ENCODE measurements around the gene WIZ. TPM values are rescaled to one million over a fixed set of nuclear protein-coding genes. Genes with fewer than 3 reads are reported as not detected.
"Not testable (repeated sequence)": the region's sequence is repeated elsewhere in the genome, so short reads cannot be mapped to it uniquely, and the experiment has no call there.

Gene WIZ
- total and polyA plus RNA-seq, 2 experiments from 2014 or later = 8.9 to 39.5 TPM

- not testable (repeated sequence) for ATAC-seq, H3K27ac Mint-ChIP-seq
These were observed 54.5 kb downstream of the WIZ start for GRCh38 chr19:15395251-15395650.

GRCh38 chr19:15394426-15394825 lies 55.3 kb downstream of the WIZ start:
- Mint-ChIP-seq H3K27ac (no peak overlapping the region), H3K36me3 (ENCODE audit: low read depth) (peaks cover 76% of the 10 kb centered on the region), H3K27me3 (ENCODE audit: insufficient read depth, low read depth, poor library complexity) (peaks cover 1% of the 10 kb centered on the region), H3K4me1 (no peaks in the 10 kb centered on the region), H3K9me3 (no peaks in the 10 kb centered on the region; the same call in 1 of the 3 replicates), H3K4me3 (no peak overlapping the region)
- Histone ChIP-seq H3K4me3 (no peak overlapping the region), H4K20me1 (replicated peaks; ENCODE audit: insufficient read depth) (peaks cover 13% of the 10 kb centered on the region), H3K27me3 (ENCODE audit: insufficient read depth) (no peaks in the 10 kb centered on the region), H3K9me2 (ENCODE audit: insufficient read depth) (no peaks in the 10 kb centered on the region), H2AFZ (no peak overlapping the region), H3K4me1 (ENCODE audit: insufficient read depth) (no peaks in the 10 kb centered on the region), H3K27ac (ENCODE audit: low read depth) (no peak overlapping the region), H3K4me2 (no peak overlapping the region), H3K79me2 (replicated peaks; ENCODE audit: insufficient read depth) (peaks cover 47% of the 10 kb centered on the region), H3K36me3 (ENCODE audit: insufficient read depth) (peaks cover 23% of the 10 kb centered on the region), H3F3A (replicated peaks; ENCODE audit: low read depth) (0 out of 2 replicates have a peak, but pooled peaks cover 5% of the 10 kb centered on the region)
- DNase-seq (ENCODE audit: low spot score) (no peak), ATAC-seq (no peak)
- no peak for TF ChIP-seq CREB1 (CRISPR knock-in tag; IDR thresholded peaks at IDR 0.05; ENCODE audit: low read depth)
- TF ChIP-seq STAT1 (IDR thresholded peaks at IDR 0.05; ENCODE audit: unreplicated experiment) = no peak
- TF ChIP-seq NANOG (IDR thresholded peaks at IDR 0.05; ENCODE audit: borderline replicate concordance) = no peak
- no peak for TF ChIP-seq ZNF462 (CRISPR knock-in tag; IDR thresholded peaks at IDR 0.05)
- no peak for TF ChIP-seq EZH2 (IDR thresholded peaks at IDR 0.05; ENCODE audit: low read depth, unreplicated experiment)
- TF ChIP-seq CTCF (conservative IDR thresholded peaks at IDR 0.05; ENCODE audit: low read depth in 2 of 2) = no peak
- no peak for TF ChIP-seq POLR2AphosphoS5 (IDR thresholded peaks at IDR 0.05; ENCODE audit: low read depth)
- no peak for TF ChIP-seq ZNF331 (CRISPR knock-in tag; IDR thresholded peaks at IDR 0.05; ENCODE audit: low read depth)
- no peak for TF ChIP-seq ETS1 (IDR thresholded peaks at IDR 0.05)
- TF ChIP-seq JUNB (IDR thresholded peaks at IDR 0.05; ENCODE audit: unreplicated experiment) = no peak
- TF ChIP-seq ZNF114 (CRISPR knock-in tag; IDR thresholded peaks at IDR 0.05) = no peak

More at GRCh38 chr19:15395251-15395650, 54.5 kb downstream of the WIZ start:
- H3K36me3 Mint-ChIP-seq (ENCODE audit: low read depth) = peaks cover 77% of the 10 kb centered on the region
- H3K9me2 ChIP-seq (ENCODE audit: insufficient read depth); H2AFZ ChIP-seq; H3K4me1 ChIP-seq (ENCODE audit: insufficient read depth); DNase-seq (ENCODE audit: low spot score); H3K4me3 Mint-ChIP-seq; H3K27me3 ChIP-seq (ENCODE audit: insufficient read depth); H3K4me3 ChIP-seq; H3K27me3 Mint-ChIP-seq (ENCODE audit: insufficient read depth, low read depth, poor library complexity); H3K4me1 Mint-ChIP-seq; H3K9me3 Mint-ChIP-seq; H3K27ac ChIP-seq (ENCODE audit: low read depth); H3F3A ChIP-seq (replicated peaks; ENCODE audit: low read depth); H3K4me2 ChIP-seq: not testable (repeated sequence)
- Histone ChIP-seq H3K79me2 (replicated peaks; ENCODE audit: insufficient read depth) (peaks cover 39% of the 10 kb centered on the region), H4K20me1 (replicated peaks; ENCODE audit: insufficient read depth) (peaks cover 13% of the 10 kb centered on the region), H3K36me3 (ENCODE audit: insufficient read depth) (peaks cover 23% of the 10 kb centered on the region)
